Right ventricle myocardium inferior (tissue), 1 donor: Measurements from ENCODE around the gene RNF141. TPM values are rescaled to one million over a fixed set of nuclear protein-coding genes. Genes with fewer than 3 reads are reported as not detected.

Source experiments
- ATAC-seq: fragments of 200-7000 bp; cut with Tn5 transposase; one replicate; pipeline ENCODE4 v1.9.1; 2020; ENCODE audit warnings: mild to moderate bottlenecking, moderate library complexity
- DNase-seq: peaks from one replicate; pipeline ENCODE4 v3.0.0; 2021; ENCODE audit errors: missing footprints
- intact Hi-C: fragments of 100-400 bp; cut with DNase I; formaldehyde crosslinking; loops from one replicate; pipeline ENCODE4 v1.11.0; 2022
- long read RNA-seq: library from polyadenylated mRNA; unstranded; transcript quantifications from one replicate; pipeline ENCODE4 v2.0.0, GENCODE V29; 2021
- total RNA-seq: library from RNA; stranded (reverse); fragmentation: NEBNext Ultra II Directional; extraction: Animal tissue kit (Norgen Biotek cat#: 25700); gene quantifications from one replicate; pipeline ENCODE4 v1.2.1, GENCODE V29; 2021
- donor health status: DM: no; HTN: yes; CAD: no; lungs with severe emphysema.

RNF141 gene, protein sequence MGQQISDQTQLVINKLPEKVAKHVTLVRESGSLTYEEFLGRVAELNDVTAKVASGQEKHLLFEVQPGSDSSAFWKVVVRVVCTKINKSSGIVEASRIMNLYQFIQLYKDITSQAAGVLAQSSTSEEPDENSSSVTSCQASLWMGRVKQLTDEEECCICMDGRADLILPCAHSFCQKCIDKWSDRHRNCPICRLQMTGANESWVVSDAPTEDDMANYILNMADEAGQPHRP
- total RNA-seq: 37.9 TPM
- long read RNA-seq, full-length matches to known transcripts: 20 of 21 reads
- long read RNA-seq, partial matches to known transcripts: 1 of 21 reads
- long read RNA-seq, other reads (novel, unspliced or antisense): 0 of 21 reads

DNA sequence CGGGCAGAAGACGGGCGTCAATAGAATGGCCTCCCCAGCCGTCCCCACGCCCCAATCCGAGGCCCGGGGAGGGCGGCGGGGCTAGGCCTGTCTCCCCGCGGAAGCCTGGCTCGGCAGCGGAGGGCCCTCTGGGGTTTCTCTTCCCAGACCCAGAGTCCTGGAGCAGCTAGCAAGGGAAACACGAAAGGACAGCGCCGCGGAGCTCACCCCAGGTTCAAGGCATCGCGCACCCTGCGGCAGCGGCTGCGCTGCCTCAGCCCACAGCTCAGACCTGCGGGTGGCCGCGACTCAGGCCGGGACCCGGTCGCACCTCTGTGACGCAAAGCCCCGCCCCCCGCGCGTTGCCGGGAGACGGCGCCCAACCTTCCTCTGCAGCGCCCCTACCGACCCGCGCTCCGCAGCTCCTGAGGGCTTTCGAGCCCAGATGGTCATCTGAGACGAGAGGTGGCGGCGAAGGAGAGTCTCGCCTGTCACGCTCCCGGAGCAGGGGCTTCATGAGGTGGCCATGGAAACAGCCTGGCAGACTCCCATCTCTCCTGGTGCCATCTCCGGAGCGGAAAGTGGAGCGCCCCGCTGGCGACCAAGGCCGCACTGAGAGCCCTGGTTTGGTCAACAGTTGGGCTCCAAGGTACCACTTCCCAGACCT, at the start of gene RNF141:
Gene RNF141, minus strand, starts transcription at position 273 of the 646 bp plus-strand sequence. CDS start 7,029 bp downstream, outside the sequence.
- intact Hi-C loops: loop anchor here (1.0 kb wide), 1 partner anchor 194 kb away; no protein-coding TSS in a partner anchor
- ATAC-seq (peak; percentile 100), DNase-seq (peak; percentile 98)

DNA sequence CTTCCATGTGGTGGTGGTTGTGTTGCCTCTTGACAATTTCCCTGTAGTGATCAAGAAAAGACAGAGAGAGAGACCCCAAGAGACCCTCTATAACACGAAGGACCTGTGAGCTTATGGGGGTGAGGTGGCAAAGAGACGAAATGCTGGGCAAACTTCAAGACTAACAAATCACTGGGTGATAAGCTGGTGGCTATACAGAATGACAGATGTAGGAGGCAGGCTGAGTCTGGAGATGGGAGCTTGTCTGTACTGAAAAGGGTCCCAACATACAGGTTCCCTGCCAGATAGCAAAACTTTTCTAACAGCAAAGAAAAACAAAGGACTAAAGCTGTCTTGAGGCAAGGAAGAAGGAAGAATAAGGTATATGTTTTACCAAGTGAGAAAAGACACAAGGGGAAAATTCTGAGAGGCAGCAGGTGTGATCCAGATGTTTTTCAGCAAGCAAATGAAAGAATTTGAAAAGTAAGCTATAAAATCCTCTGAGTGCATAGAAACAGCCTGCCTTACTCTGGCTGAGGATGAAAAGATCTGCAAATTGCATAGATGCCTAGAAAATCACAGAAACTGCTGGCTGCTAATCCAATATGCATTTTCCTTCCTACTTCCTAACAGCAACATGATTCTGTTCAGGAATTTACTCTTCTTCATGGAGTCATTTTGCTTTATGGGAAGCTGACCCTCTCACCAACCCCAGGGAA, 49.4 kb upstream of the RNF141 start:
- no peak for ATAC-seq
- intact Hi-C loops: no loop called here

GRCh38 chr11:10588904-10589303, 47.9 kb upstream of the RNF141 start:
- intact Hi-C loops: no loop called here
- DNase-seq (no peak), ATAC-seq (no peak)

More for the DNA sequence above, 49.4 kb upstream of the RNF141 start:
- no peak for DNase-seq

- no peak for ATAC-seq
- intact Hi-C loops: no loop called here
- DNase-seq: no peak
These were observed 47.0 kb upstream of the RNF141 start for GRCh38 chr11:10587995-10588394.

DNA sequence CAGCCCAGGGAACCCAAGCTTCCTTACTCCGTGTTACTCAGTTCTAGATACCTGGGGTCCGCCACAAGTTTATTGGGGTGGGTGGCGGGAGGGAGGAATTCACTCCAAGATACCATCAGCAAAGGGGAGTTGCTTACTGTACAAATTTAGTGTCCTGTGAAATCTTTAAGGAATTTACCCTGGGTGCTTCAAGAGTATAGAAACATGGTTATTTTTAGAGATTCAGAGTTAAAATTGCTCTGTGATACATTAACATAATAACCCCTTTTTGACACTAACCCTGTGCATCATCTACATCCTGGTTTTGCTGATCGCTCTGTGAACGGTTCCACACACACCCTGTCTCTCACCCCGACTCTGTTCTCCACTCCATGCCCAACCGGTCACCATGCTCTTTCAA, 46.4 kb upstream of the RNF141 start:
- intact Hi-C loops: no loop called here
- DNase-seq (no peak), ATAC-seq (no peak)

- DNase-seq: no peak
- no peak for ATAC-seq
- intact Hi-C loops: no loop called here
These were observed 43.1 kb upstream of the RNF141 start for GRCh38 chr11:10584071-10584501.

DNA sequence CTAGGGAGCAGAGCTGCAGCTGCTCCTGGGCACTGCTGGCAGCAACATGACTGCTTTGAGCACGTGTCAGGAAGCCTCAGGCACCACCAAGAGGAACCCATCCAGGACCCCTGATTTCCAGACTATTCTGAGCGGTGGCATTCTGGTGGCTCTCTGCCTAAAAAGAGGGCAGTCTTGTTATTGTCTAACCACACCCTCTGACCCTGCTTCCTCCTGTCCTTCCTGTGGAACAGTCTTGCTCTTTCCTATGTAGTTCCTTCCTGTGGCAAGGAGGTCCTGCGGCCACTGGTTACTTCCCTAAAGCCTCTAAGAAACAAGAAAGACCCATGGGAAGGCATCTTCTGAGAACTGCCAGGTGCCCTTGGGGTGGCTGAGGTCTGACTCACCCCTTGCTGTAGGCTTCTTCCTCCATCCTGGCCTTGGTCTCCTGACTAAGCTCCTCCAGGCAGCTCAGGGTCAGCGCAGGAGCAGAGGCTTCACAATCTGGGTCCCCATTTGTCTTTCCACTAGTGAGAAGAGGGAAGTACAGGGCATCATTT, 40.6 kb upstream of the RNF141 start:
- intact Hi-C loops: no loop called here
- DNase-seq: peak; percentile 83

GRCh38 chr11:10580623-10581022, 39.6 kb upstream of the RNF141 start:
- no peak for ATAC-seq
- no peak for DNase-seq
- intact Hi-C loops: no loop called here

More for the DNA sequence above, 40.6 kb upstream of the RNF141 start:
- peak; percentile 83 for ATAC-seq

GRCh38 chr11:10579700-10580099, 38.7 kb upstream of the RNF141 start:
- intact Hi-C loops: no loop called here
- DNase-seq (no peak), ATAC-seq (no peak)

GRCh38 chr11:10576035-10576398, 35.0 kb upstream of the RNF141 start:
- ATAC-seq: peak; percentile 9
- intact Hi-C loops: no loop called here

DNA sequence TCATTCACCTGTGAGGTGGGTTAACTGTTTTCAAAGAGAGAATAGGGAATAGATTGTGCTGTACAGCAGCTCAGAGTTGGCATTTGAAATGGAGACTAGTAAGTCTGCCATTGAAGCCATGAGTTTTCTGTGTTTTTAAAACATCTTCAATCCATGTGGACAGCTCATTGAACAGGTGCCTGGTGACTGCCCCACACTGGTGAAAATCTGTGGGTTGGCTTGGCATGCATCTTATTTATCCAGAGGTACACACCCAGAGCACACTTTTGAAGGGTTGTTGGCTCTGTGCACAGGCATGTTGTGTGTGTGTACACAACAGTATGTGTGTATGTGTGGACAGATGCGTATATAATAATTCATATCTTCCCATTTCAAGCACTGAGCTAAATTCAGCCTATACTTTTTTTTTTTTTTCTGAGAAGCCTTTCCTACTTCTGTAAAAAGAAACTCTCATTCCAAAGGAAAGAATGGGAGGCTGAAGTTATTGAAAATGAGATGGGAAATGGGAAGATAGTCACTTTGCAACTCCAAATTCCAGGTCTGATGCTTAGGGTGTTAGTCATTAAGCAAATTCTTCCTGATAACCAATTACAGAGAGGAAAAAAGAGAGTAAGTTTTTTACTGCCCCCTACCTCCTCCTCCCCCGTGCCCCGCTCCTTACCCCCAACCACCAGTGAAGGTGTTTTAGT, 34.5 kb upstream of the RNF141 start:
- no peak for ATAC-seq

More at GRCh38 chr11:10576035-10576398, 35.0 kb upstream of the RNF141 start:
- no peak for DNase-seq

DNA sequence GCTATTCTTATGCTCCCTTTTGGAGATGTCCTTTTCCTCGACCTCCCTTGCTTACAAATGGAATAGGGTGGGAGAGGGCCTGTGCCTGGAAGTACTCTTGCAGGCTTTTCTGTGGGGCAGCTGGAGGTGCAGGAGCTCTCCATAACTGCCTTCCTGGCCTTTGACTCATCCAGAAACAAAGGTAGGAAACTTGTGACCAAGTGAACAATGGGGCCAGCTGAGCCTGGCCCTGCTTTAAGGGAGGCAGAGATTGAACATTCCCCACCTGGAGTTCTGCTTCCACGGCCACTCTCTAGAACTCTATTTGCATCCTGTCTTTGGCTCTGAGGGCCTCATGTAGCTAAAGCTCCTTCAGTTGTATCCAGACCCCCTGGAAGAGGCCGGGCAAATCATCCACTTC, 32.6 kb upstream of the RNF141 start:
- intact Hi-C loops: no loop called here
- DNase-seq (no peak), ATAC-seq (no peak)

More for the DNA sequence above, 34.5 kb upstream of the RNF141 start:
- intact Hi-C loops: no loop called here
- DNase-seq: no peak

GRCh38 chr11:10573028-10573427, 32.0 kb upstream of the RNF141 start:
- intact Hi-C loops: no loop called here
- ATAC-seq (no peak), DNase-seq (no peak)

GRCh38 chr11:10572533-10572932, 31.5 kb upstream of the RNF141 start:
- intact Hi-C loops: no loop called here
- ATAC-seq (no peak), DNase-seq (no peak)

DNA sequence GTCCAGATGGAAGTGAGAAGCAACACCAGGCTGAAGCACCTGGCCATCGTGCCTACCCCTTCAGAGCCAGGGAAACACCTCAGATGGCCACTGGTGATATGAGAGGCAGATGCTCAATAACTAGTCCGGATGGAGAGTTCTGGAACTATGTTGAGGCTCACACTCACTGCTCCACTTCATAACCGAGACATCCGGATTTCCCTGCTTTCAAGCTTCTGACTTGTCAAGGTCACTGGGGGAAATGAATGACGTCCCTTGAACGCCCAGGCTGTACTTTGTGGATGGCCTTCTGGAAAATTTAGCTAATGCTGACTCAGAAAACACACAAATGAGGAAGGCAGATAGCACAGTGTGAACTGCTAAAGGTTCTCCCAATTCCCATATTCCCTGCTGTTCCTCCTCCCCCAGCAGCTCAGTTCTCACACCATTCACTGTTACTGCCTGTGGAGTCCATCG, 27.5 kb upstream of the RNF141 start, which contains the start of gene LYVE1:
Gene LYVE1, minus strand, starts transcription at position 180 of the 456 bp plus-strand sequence. Its CDS starts 133 bp downstream, at position 47.
- no peak for DNase-seq
- intact Hi-C loops: loop anchor here (5.0 to 10.0 kb wide), 2 partner anchors 86 to 169 kb away; no protein-coding TSS in a partner anchor
- ATAC-seq: peak; percentile 78

- DNase-seq (no peak), ATAC-seq (no peak)
- intact Hi-C loops: loop anchor here (5.0 to 10.0 kb wide), 2 partner anchors 87 to 170 kb away; no protein-coding TSS in a partner anchor
These were observed 26.5 kb upstream of the RNF141 start for GRCh38 chr11:10567446-10567845.

GRCh38 chr11:10566257-10566957, 25.4 kb upstream of the RNF141 start:
- intact Hi-C loops: loop anchor here (5.0 to 10.0 kb wide), 2 partner anchors 88 to 171 kb away; no protein-coding TSS in a partner anchor
- ATAC-seq (no peak), DNase-seq (no peak)

DNA sequence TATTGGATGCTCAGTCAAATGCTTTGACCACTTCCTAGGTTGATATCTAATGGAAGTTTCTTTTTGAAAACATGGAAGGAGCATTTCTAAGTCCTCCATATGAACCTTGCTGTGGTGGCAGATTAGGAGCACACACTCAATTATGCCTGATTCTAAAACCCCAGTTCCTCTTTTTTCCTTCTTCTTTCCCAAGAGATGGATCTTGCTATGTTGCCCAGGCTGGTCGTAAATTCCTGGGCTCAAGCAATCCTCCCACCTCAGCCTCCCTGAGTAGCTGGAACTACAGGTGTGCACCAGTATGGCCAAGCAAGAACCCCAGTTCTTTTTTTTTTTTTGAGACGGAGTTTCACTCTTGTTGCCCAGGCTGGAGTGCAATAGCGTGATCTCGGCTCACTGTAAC, 24.5 kb upstream of the RNF141 start:
- no peak for ATAC-seq
- intact Hi-C loops: loop anchor here (5.0 to 10.0 kb wide), 2 partner anchors 89 to 172 kb away; no protein-coding TSS in a partner anchor
- DNase-seq: no peak
